Testis (tissue), 3 donors: ENCODE measurements around the gene SND1. TPM values are rescaled to one million over a fixed set of nuclear protein-coding genes. Genes with fewer than 3 reads are reported as not detected.

ENCODE experiments used
- DNase-seq: peaks from one replicate; pipeline ENCODE4 v3.0.0-alpha.2; 2019
- H3K27ac ChIP-seq, 2 donors: fragments of 200-600 bp; sonication (generic); one replicate each; pipeline ENCODE4 v1.5.1; 2019
- H3K27me3 ChIP-seq: fragments of 200-600 bp; sonication (generic); one replicate; pipeline ENCODE4 v1.5.1; 2019
- H3K36me3 ChIP-seq: fragments of 200-600 bp; sonication (generic); one replicate; pipeline ENCODE4 v1.5.1; 2017; ENCODE audit warnings: low read depth; ENCODE audit errors: missing control alignments
- H3K4me1 ChIP-seq: fragments of 200-600 bp; sonication (generic); one replicate; pipeline ENCODE4 v1.5.1; 2019
- H3K4me3 ChIP-seq, 2 donors: fragments of 200-600 bp; sonication (generic); one replicate each; pipeline ENCODE4 v1.5.1; 2017 to 2019
- H3K9me3 ChIP-seq: fragments of 200-600 bp; sonication (generic); one replicate; pipeline ENCODE4 v1.5.1; 2017
- CTCF ChIP-seq, 3 experiments: fragments of 450-650 bp in 2 of 3; fragments of 200-600 bp in 1 of 3; sonication (generic) in 1 of 3; IDR thresholded peaks; one replicate each; pipeline ENCODE4 v1.5.1; 2016 to 2019; ENCODE audit warnings: antibody characterized with exemption in 3 of 3, mild to moderate bottlenecking in 2 of 3, moderate library complexity in 1 of 3
- POLR2A ChIP-seq: fragments of 450-650 bp; IDR thresholded peaks from one replicate; pipeline ENCODE4 v1.6.1; 2017; ENCODE audit warnings: antibody characterized with exemption, mild to moderate bottlenecking, moderate library complexity
- WGBS, 2 donors: methylation state at CpG; one replicate each; pipeline ENCODE4 v1.1.5; 2018; 5-methylcytosine and 5-hydroxymethylcytosine counted together
- intact Hi-C: fragments of 100-400 bp; cut with DNase I; formaldehyde crosslinking; loops from one replicate; pipeline ENCODE4 v1.15.1; 2023; ENCODE audit warnings: low total_unique reads
- polyA plus RNA-seq: library from polyadenylated mRNA; stranded (reverse); fragments of 350-450 nt; fragmentation: Illumina TruSeq; extraction: RNeasy Lipid Tissue Mini Kit (QIAGEN cat#74804); gene quantifications from one replicate; pipeline ENCODE4 v1.2.3, GENCODE V29; 2014; ENCODE audit warnings: low read depth, low replicate concordance; ENCODE audit not compliant: insufficient read depth
- total RNA-seq, 2 donors: library from RNA; depleted of rRNA; stranded (reverse); fragments of >200 nt; gene quantifications; one replicate each; pipeline ENCODE4 v1.2.3, GENCODE V29; 2016

The SND1 gene
- total and polyA plus RNA-seq, 3 donors from 2014 or later: 132 to 207 (median 179) TPM

GRCh38 chr7:128021366-128021765 is 369.4 kb downstream of the SND1 start:
- H3K36me3 ChIP-seq: no peaks in the 10 kb centered on the region
- H3K4me1 ChIP-seq: peaks cover 1% of the 10 kb centered on the region
- no peak overlapping the region for H3K4me3 ChIP-seq
- H3K27me3 ChIP-seq: no peaks in the 10 kb centered on the region
- no peak for TF ChIP-seq POLR2A
- no peak overlapping the region for H3K27ac ChIP-seq
- 87 to 100% methylated on average over 2 of the region's 2 CpGs for WGBS, 2 donors
- no peak for DNase-seq
- H3K9me3 ChIP-seq: no peaks in the 10 kb centered on the region
- intact Hi-C loops: no loop called here

GRCh38 chr7:128022631-128023532 is 370.9 kb downstream of the SND1 start:
- H3K27ac ChIP-seq: no peak overlapping the region
- intact Hi-C loops: no loop called here
- no peaks in the 10 kb centered on the region for H3K27me3 ChIP-seq
- no peaks in the 10 kb centered on the region for H3K36me3 ChIP-seq
- H3K9me3 ChIP-seq: no peaks in the 10 kb centered on the region
- H3K4me1 ChIP-seq: peaks cover 7% of the 10 kb centered on the region
- DNase-seq: no peak
- TF ChIP-seq POLR2A: no peak
- TF ChIP-seq CTCF (IDR thresholded peaks at IDR 0.05): no peak
- 86 to 87% methylated on average over 6 of the region's 6 CpGs for WGBS, 2 donors
- no peak overlapping the region for H3K4me3 ChIP-seq

- TF ChIP-seq CTCF (IDR thresholded peaks at IDR 0.05): no peak
- no peak for TF ChIP-seq POLR2A
- H3K9me3 ChIP-seq: no peaks in the 10 kb centered on the region
- H3K4me1 ChIP-seq: peaks cover 7% of the 10 kb centered on the region
- no peak overlapping the region for H3K4me3 ChIP-seq
- no peak for DNase-seq
- no peaks in the 10 kb centered on the region for H3K27me3 ChIP-seq
- WGBS, 2 donors: 91 to 95% methylated on average over 3 of the region's 3 CpGs
- intact Hi-C loops: no loop called here
- no peaks in the 10 kb centered on the region for H3K36me3 ChIP-seq
- H3K27ac ChIP-seq: no peak overlapping the region
These were observed 372.2 kb downstream of the SND1 start for GRCh38 chr7:128024151-128024550.

GRCh38 chr7:128025380-128025779 is 373.4 kb downstream of the SND1 start:
- Histone ChIP-seq H3K9me3 (no peaks in the 10 kb centered on the region), H3K4me3 (no peak overlapping the region), H3K27ac (no peak overlapping the region), H3K27me3 (no peaks in the 10 kb centered on the region), H3K4me1 (peaks cover 7% of the 10 kb centered on the region), H3K36me3 (no peaks in the 10 kb centered on the region)
- 84 to 87% methylated on average over 6 of the region's 6 CpGs for WGBS, 2 donors
- TF ChIP-seq CTCF (IDR thresholded peaks at IDR 0.05) (no peak), POLR2A (no peak)
- no peak for DNase-seq
- intact Hi-C loops: no loop called here

- TF ChIP-seq POLR2A (no peak), CTCF (IDR thresholded peaks at IDR 0.05) (no peak)
- Histone ChIP-seq H3K4me3 (no peak overlapping the region), H3K36me3 (no peaks in the 10 kb centered on the region), H3K27me3 (no peaks in the 10 kb centered on the region), H3K4me1 (peaks cover 7% of the 10 kb centered on the region), H3K27ac (no peak overlapping the region), H3K9me3 (no peaks in the 10 kb centered on the region)
- no peak for DNase-seq
- intact Hi-C loops: no loop called here
- 81 to 86% methylated on average over 2 of the region's 2 CpGs for WGBS, 2 donors
These were observed 373.8 kb downstream of the SND1 start for GRCh38 chr7:128025819-128026218.
